ENCODE measurements around the gene TLCD4. TPM values are rescaled to one million over a fixed set of nuclear protein-coding genes. Genes with fewer than 3 reads are reported as not detected.

Gene TLCD4
- total and polyA plus RNA-seq, 2 donors (not counting 1 experiment from before 2014, with no cell fraction given): 0.55 to 1.3 TPM

DNA sequence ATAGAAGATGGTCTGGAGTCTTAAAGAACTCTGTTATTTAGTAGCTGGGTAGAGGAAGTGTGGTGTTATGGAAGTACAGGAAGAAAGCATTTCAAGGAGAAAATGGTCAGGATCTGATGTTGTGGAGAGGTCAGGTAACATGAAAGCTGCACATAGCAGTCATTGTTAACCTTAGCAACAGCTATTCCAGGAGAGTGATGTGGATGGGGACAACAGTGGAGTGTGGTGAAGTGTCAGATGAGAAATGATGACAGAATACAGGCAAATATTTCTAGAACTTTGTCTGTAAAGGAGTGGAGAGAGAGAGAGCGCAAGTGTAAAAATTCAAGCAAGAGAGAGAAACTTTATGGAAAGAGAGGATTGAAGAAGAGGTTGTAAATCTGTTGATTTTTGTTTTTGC lies 15.6 kb downstream of the TLCD4 start:
- 100% methylated on average over 1 of the region's 1 CpG for WGBS (ENCODE audit: insufficient coverage)
- Mint-ChIP-seq H3K27ac (no peak overlapping the region), H3K9me3 (ENCODE audit: insufficient read depth) (no peaks in the 10 kb centered on the region), H3K4me3 (no peak overlapping the region), H3K27me3 (peaks cover 9% of the 10 kb centered on the region), H3K4me1 (no peaks in the 10 kb centered on the region)
- ATAC-seq (ENCODE audit: low read depth) (no peak), DNase-seq (no peak)
- Histone ChIP-seq H3K4me3 (ENCODE audit: control extremely low read depth in 1 of 5, extremely low read depth in 1 of 5, insufficient read depth in 1 of 5, low read depth in 2 of 5, low read length in 4 of 5) (no peak overlapping the region), H3K4me1 (ENCODE audit: control insufficient read depth in 2 of 2, insufficient read depth in 2 of 2, low read length in 2 of 2) (no peaks in the 10 kb centered on the region), H3K79me2 (ENCODE audit: control insufficient read depth, insufficient read depth, low read length) (no peaks in the 10 kb centered on the region), H3K4me2 (replicated peaks; ENCODE audit: low read depth, low read length, poor library complexity, severe bottlenecking) (no peak overlapping the region), H3K9me3 (ENCODE audit: control extremely low read depth in 1 of 3, control insufficient read depth in 2 of 3, insufficient read depth in 1 of 3, low read length in 2 of 3) (no peaks in the 10 kb centered on the region), H3K27ac (ENCODE audit: low read length in 2 of 2) (no peak overlapping the region), H2AFZ (ENCODE audit: insufficient read depth, low read depth, low read length, poor library complexity, severe bottlenecking) (no peak overlapping the region), H3K27me3 (replicated peaks in 1 of 4; ENCODE audit: control extremely low read depth in 1 of 4, control insufficient read depth in 3 of 4, insufficient read depth in 4 of 4, low read length in 3 of 4) (no peaks in the 10 kb centered on the region), H4K20me1 (ENCODE audit: control insufficient read depth, insufficient read depth, low read length, poor library complexity, severe bottlenecking) (no peaks in the 10 kb centered on the region), H3K36me3 (replicated peaks in 1 of 2; ENCODE audit: control extremely low read depth in 1 of 2, control insufficient read depth in 1 of 2, extremely low read depth in 1 of 2, insufficient read depth in 2 of 2, low read length in 1 of 2) (no peaks in the 10 kb centered on the region), H3K9ac (ENCODE audit: low read length) (no peak overlapping the region)
- POLR2A ChIA-PET: no interaction called here
- TF ChIP-seq, protein P1, sequence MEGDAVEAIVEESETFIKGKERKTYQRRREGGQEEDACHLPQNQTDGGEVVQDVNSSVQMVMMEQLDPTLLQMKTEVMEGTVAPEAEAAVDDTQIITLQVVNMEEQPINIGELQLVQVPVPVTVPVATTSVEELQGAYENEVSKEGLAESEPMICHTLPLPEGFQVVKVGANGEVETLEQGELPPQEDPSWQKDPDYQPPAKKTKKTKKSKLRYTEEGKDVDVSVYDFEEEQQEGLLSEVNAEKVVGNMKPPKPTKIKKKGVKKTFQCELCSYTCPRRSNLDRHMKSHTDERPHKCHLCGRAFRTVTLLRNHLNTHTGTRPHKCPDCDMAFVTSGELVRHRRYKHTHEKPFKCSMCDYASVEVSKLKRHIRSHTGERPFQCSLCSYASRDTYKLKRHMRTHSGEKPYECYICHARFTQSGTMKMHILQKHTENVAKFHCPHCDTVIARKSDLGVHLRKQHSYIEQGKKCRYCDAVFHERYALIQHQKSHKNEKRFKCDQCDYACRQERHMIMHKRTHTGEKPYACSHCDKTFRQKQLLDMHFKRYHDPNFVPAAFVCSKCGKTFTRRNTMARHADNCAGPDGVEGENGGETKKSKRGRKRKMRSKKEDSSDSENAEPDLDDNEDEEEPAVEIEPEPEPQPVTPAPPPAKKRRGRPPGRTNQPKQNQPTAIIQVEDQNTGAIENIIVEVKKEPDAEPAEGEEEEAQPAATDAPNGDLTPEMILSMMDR (IDR thresholded peaks at IDR 0.05): no peak
- no peak for TF ChIP-seq EZH2 (IDR thresholded peaks at IDR 0.05; ENCODE audit: borderline replicate concordance, insufficient read depth, low read depth, low read length, poor library complexity, severe bottlenecking)
- CTCF ChIA-PET: interaction anchor here (0.7 to 1.0 kb wide), 2 partner anchors 9 to 13 kb away, joined by 3 to 4 read pairs; no protein-coding TSS in a partner anchor
- intact Hi-C loops (cut with micrococcal nuclease): no loop called here

DNA sequence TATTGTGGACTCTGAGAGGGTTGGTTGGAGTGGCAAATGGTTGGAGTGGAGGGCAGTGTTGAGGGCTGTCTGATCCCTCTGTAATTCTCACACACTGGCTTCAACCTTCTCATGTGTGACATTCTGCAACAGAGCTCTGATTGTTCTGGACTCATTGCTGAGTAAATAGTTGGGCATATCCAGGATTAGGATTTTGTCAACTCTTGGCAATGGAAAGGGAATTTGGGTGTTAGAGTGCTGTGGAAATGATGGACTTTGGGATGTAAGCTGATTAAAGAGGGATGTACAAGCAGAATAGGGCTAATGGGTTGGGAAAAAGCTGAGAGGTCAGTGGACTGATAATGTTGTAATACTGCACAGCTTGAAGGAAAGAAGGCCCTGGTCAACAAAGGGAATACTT lies 16.5 kb downstream of the TLCD4 start:
- DNase-seq: no peak
- H4K20me1 ChIP-seq (ENCODE audit: control insufficient read depth, insufficient read depth, low read length, poor library complexity, severe bottlenecking): no peaks in the 10 kb centered on the region
- no peak overlapping the region for H3K4me3 ChIP-seq (ENCODE audit: control extremely low read depth in 1 of 5, extremely low read depth in 1 of 5, insufficient read depth in 1 of 5, low read depth in 2 of 5, low read length in 4 of 5)
- H3K9ac ChIP-seq (ENCODE audit: low read length): no peak overlapping the region
- H2AFZ ChIP-seq (ENCODE audit: insufficient read depth, low read depth, low read length, poor library complexity, severe bottlenecking): no peak overlapping the region
- H3K4me2 ChIP-seq (replicated peaks; ENCODE audit: low read depth, low read length, poor library complexity, severe bottlenecking): no peak overlapping the region
- H3K79me2 ChIP-seq (ENCODE audit: control insufficient read depth, insufficient read depth, low read length): no peaks in the 10 kb centered on the region
- CTCF ChIA-PET: no interaction called here
- POLR2A ChIA-PET: no interaction called here
- H3K4me1 Mint-ChIP-seq: no peaks in the 10 kb centered on the region
- H3K27me3 Mint-ChIP-seq: peaks cover 9% of the 10 kb centered on the region
- H3K27ac ChIP-seq (ENCODE audit: low read length in 2 of 2): no peak overlapping the region
- no peak for TF ChIP-seq EZH2 (IDR thresholded peaks at IDR 0.05; ENCODE audit: borderline replicate concordance, insufficient read depth, low read depth, low read length, poor library complexity, severe bottlenecking)
- TF ChIP-seq, protein P1 (IDR thresholded peaks at IDR 0.05): no peak
- ATAC-seq (ENCODE audit: low read depth): no peak
- H3K9me3 ChIP-seq (ENCODE audit: control extremely low read depth in 1 of 3, control insufficient read depth in 2 of 3, insufficient read depth in 1 of 3, low read length in 2 of 3): no peaks in the 10 kb centered on the region
- no peaks in the 10 kb centered on the region for H3K27me3 ChIP-seq (replicated peaks in 1 of 4; ENCODE audit: control extremely low read depth in 1 of 4, control insufficient read depth in 3 of 4, insufficient read depth in 4 of 4, low read length in 3 of 4)
- H3K9me3 Mint-ChIP-seq (ENCODE audit: insufficient read depth): no peaks in the 10 kb centered on the region
- H3K4me1 ChIP-seq (ENCODE audit: control insufficient read depth in 2 of 2, insufficient read depth in 2 of 2, low read length in 2 of 2): no peaks in the 10 kb centered on the region
- H3K27ac Mint-ChIP-seq: no peak overlapping the region
- intact Hi-C loops (cut with micrococcal nuclease): no loop called here
- no peaks in the 10 kb centered on the region for H3K36me3 ChIP-seq (replicated peaks in 1 of 2; ENCODE audit: control extremely low read depth in 1 of 2, control insufficient read depth in 1 of 2, extremely low read depth in 1 of 2, insufficient read depth in 2 of 2, low read length in 1 of 2)
- no peak overlapping the region for H3K4me3 Mint-ChIP-seq
